Stimulated activated CD4-positive, alpha-beta T cell treated with anti-CD3 and anti-CD28 coated beads, Interleukin-1b, Interleukin-23, amount 100 ng/mL, for 48 hours (primary cell): ENCODE results near the gene MYLK2.
A peak's percentile ranks its signal among the peaks of the same experiment; 100 is the strongest.

Experiments
- DNase-seq: peaks from one replicate; pipeline ENCODE4 v3.0.0-alpha.2; 2020

MYLK2 gene

GRCh38 chr20:31879143-31879987 lies 60.2 kb downstream of the MYLK2 start:
- DNase-seq = peak; percentile 86

GRCh38 chr20:31881945-31882344 lies 62.8 kb downstream of the MYLK2 start:
- no peak for DNase-seq

GRCh38 chr20:31883829-31884228 lies 64.7 kb downstream of the MYLK2 start:
- no peak for DNase-seq
